ENCODE measurements around the gene RARRES1. TPM values are rescaled to one million over a fixed set of nuclear protein-coding genes. Genes with fewer than 3 reads are reported as not detected.

The RARRES1 gene, protein sequence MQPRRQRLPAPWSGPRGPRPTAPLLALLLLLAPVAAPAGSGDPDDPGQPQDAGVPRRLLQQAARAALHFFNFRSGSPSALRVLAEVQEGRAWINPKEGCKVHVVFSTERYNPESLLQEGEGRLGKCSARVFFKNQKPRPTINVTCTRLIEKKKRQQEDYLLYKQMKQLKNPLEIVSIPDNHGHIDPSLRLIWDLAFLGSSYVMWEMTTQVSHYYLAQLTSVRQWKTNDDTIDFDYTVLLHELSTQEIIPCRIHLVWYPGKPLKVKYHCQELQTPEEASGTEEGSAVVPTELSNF
- 0.85 and 1.2 TPM in 2 replicates for total RNA-seq

GRCh38 chr3:158731938-158732855, at the start of gene RARRES1:
Gene RARRES1 (minus strand): TSS chr3:158732457. CDS start chr3:158732415, 42 bp downstream.

GRCh38 chr3:158672215-158673176, 59.8 kb downstream of the RARRES1 start, which contains the start of gene LXN:
Gene LXN (minus strand): TSS chr3:158672648. CDS start chr3:158672478, 170 bp downstream.

Other genes starting within 250 kb of the RARRES1 start
- gene MLF1, start 161.3 kb downstream of the RARRES1 start, total RNA-seq = 4.9 and 10.4 TPM in 2 replicates
- gene GFM1, start 87.9 kb downstream of the RARRES1 start, total RNA-seq = 46.0 and 54.5 TPM in 2 replicates
- gene LXN, start 59.8 kb downstream of the RARRES1 start, total RNA-seq = 3.9 and 4.0 TPM in 2 replicates
- gene MFSD1, start 69.6 kb upstream of the RARRES1 start, total RNA-seq = 48.4 and 55.7 TPM in 2 replicates

All from tracheal epithelial cell (primary cell).